AG04450 (cell line): ENCODE data around the gene ANKRD10. TPM values are rescaled to one million over a fixed set of nuclear protein-coding genes. Genes with fewer than 3 reads are reported as not detected.

Source experiments
- CTCF ChIA-PET: fragments of 300-600, 350-600 bp; formaldehyde crosslinking; extraction: SDS; loops from one replicate; lab custom pipeline; 2022; ENCODE audit warnings: antibody characterized with exemption, inconsistent platforms; lab: Charles Lee
- POLR2A ChIA-PET: fragments of 350-600 bp; formaldehyde crosslinking; extraction: SDS; loops from one replicate; lab custom pipeline; 2021; ENCODE audit warnings: antibody characterized with exemption, inconsistent platforms; lab: Yijun Ruan, JAX
- DNase-seq: peaks from one replicate; pipeline ENCODE4 v3.0.0-alpha.2; 2011; ENCODE audit warnings: low read depth, low spot score
- H3K27ac ChIP-seq: one replicate; pipeline ENCODE4 v1.5.1; 2012; ENCODE audit warnings: low read depth, low read length, control low read depth
- H3K27me3 ChIP-seq: one replicate; pipeline ENCODE4 v1.6.0; 2012; ENCODE audit warnings: low read length; ENCODE audit not compliant: control insufficient read depth, insufficient read depth
- H3K4me3 ChIP-seq: 2 replicates; pipeline ENCODE4 v1.5.1; 2011; ENCODE audit warnings: mild to moderate bottlenecking, low read depth, low read length, control low read depth
- H3K9me3 ChIP-seq: 2 replicates; pipeline ENCODE4 v1.5.1; 2012; ENCODE audit warnings: low read length; ENCODE audit not compliant: control insufficient read depth, insufficient read depth
- polyA plus RNA-seq: library from polyadenylated mRNA; depleted of rRNA; stranded (reverse); fragments of >200 nt; gene quantifications from 2 replicates; pipeline ENCODE4 v1.2.3, GENCODE V29; 2011
- TF ChIP-seq, protein P1 (sequence below): IDR thresholded peaks from 2 replicates; pipeline ENCODE4 v1.5.1; 2011; ENCODE audit warnings: low read depth, low read length, control low read depth, inconsistent platforms

ANKRD10 gene
- polyA plus RNA-seq, 1 experiment: 105 TPM

DNA sequence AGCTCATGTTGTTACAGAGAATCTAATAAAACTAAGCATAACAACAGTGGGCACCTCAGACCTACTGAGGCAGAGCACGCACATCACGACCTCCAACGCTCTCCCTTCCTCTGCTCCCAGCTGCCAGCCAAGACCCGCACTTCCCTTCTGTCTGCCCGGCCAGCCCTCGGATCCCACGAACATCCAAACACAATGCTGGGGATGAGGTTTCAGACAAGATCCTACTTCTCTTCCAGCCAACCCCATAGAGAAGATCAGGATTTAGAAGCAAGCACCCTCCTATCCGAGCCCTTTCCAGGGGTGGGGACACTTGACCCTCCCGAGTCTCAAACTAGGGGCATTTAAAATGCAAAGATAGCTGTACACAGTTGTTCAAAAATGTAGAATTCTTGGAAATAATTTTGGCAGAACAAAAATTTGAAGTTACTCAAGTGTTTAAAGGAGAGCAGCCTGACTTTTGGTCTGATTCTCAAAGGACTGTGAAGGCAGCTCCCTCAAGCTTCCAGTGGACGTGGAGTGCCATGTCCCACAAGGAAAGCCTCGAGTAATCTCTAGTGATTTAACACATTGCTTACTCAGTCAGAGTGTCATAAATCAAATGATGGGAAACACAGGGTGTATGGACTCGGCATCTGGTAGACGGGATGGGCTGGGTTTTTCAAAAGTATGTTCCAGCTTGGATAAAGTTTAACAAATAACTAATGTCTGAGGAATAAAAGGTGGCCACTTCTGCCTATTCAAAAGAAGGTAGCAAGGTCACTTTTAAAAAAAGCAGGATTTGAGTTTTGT is 32.8 kb downstream of the ANKRD10 start:
- TF ChIP-seq, protein P1, sequence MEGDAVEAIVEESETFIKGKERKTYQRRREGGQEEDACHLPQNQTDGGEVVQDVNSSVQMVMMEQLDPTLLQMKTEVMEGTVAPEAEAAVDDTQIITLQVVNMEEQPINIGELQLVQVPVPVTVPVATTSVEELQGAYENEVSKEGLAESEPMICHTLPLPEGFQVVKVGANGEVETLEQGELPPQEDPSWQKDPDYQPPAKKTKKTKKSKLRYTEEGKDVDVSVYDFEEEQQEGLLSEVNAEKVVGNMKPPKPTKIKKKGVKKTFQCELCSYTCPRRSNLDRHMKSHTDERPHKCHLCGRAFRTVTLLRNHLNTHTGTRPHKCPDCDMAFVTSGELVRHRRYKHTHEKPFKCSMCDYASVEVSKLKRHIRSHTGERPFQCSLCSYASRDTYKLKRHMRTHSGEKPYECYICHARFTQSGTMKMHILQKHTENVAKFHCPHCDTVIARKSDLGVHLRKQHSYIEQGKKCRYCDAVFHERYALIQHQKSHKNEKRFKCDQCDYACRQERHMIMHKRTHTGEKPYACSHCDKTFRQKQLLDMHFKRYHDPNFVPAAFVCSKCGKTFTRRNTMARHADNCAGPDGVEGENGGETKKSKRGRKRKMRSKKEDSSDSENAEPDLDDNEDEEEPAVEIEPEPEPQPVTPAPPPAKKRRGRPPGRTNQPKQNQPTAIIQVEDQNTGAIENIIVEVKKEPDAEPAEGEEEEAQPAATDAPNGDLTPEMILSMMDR: no peak
- no peaks in the 10 kb centered on the region for H3K9me3 ChIP-seq
- H3K27ac ChIP-seq: no peak overlapping the region
- no peak overlapping the region for H3K4me3 ChIP-seq
- ChIA-PET CTCF (interaction anchor here (0.5 to 1.5 kb wide), 6 partner anchors 12 to 496 kb away, joined by 3 to 5 read pairs (median 4); no protein-coding TSS in a partner anchor), POLR2A (interaction anchor here (1.0 kb wide), 1 partner anchor 167 kb away, joined by 6 read pairs; no protein-coding TSS in a partner anchor)
- DNase-seq: no peak
- H3K27me3 ChIP-seq: no peaks in the 10 kb centered on the region

DNA sequence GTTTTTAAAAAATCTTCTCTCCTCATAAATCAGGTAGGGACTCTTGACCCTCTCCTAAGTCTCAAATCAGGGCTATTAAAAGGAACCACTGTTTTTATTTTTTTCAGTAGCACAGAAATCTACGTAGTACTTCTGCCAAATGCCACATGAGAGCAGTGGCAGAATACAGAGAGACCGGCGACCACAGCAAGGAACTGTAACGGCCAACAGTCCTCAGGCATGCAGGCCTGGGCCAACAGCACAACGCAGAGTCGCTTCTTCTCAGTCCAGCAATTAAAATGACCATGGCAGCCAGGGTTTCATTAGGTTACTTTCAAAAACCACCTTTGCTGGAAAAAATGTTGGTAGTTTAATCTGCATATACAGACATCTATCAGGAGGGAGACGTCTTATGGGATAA is 34.2 kb downstream of the ANKRD10 start:
- CTCF ChIA-PET: interaction anchor here (1.8 kb wide), 1 partner anchor 187 kb away, joined by 4 read pairs; no protein-coding TSS in a partner anchor
- Histone ChIP-seq H3K4me3 (no peak overlapping the region), H3K27me3 (no peaks in the 10 kb centered on the region), H3K9me3 (no peaks in the 10 kb centered on the region), H3K27ac (no peak overlapping the region)
- DNase-seq: no peak
- POLR2A ChIA-PET: no interaction called here
- TF ChIP-seq, protein P1: no peak

- ChIA-PET CTCF (interaction anchor here (0.6 kb wide), 1 partner anchor 9 kb away, joined by 3 read pairs; no protein-coding TSS in a partner anchor), POLR2A (no interaction called here)
- no peak overlapping the region for H3K27ac ChIP-seq
- H3K27me3 ChIP-seq: no peaks in the 10 kb centered on the region
- no peaks in the 10 kb centered on the region for H3K9me3 ChIP-seq
- TF ChIP-seq, protein P1: no peak
- no peak overlapping the region for H3K4me3 ChIP-seq
- no peak for DNase-seq
Measured at GRCh38 chr13:110879482-110879881, 35.4 kb downstream of the ANKRD10 start.

GRCh38 chr13:110877737-110878258 is 37.1 kb downstream of the ANKRD10 start:
- DNase-seq: no peak
- Histone ChIP-seq H3K4me3 (no peak overlapping the region), H3K27ac (no peak overlapping the region), H3K9me3 (peaks cover 5% of the 10 kb centered on the region; the same call in 1 of the 2 replicates), H3K27me3 (no peaks in the 10 kb centered on the region)
- TF ChIP-seq, protein P1: no peak
- POLR2A ChIA-PET: no interaction called here
- CTCF ChIA-PET: no interaction called here

DNA sequence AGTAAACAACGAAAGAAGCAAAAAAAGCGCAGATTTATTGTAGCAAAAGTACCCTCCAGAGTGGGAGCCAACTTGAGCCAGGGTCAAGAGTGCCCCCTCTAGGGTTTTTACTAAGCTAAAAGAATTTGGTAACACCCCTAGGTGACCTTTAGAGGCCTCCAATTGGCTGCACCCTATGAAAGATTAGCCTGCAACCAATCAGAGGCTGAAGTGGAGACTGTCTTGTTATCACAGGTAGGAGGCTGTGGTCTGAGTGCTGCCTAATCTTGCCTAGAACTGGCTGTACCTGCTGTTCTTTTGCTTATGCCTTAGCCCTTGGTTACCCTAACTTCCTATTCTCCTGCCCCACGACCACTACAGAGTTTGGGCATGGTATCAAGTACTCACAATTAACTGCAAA is 38.3 kb downstream of the ANKRD10 start:
- POLR2A ChIA-PET: no interaction called here
- DNase-seq: no peak
- CTCF ChIA-PET: no interaction called here

More for the DNA sequence above, 38.3 kb downstream of the ANKRD10 start:
- H3K9me3 ChIP-seq: peaks cover 14% of the 10 kb centered on the region; the same call in 1 of the 2 replicates
- no peak overlapping the region for H3K27ac ChIP-seq
- TF ChIP-seq, protein P1: no peak
- no peak overlapping the region for H3K4me3 ChIP-seq
- H3K27me3 ChIP-seq: no peaks in the 10 kb centered on the region
